HEK293T (cell line): Measurements from ENCODE around the gene ACVR2B.

Experiments used
- BHLHE40 ChIP-seq: fragments of 450-650 bp; IDR thresholded peaks from 2 replicates; pipeline ENCODE4 v1.6.1; 2016; ENCODE audit warnings: mild to moderate bottlenecking, moderate library complexity, borderline replicate concordance
- CTBP1 ChIP-seq: fragments of 450-650 bp; IDR thresholded peaks from 2 replicates; pipeline ENCODE4 v1.6.1; 2016; ENCODE audit warnings: borderline replicate concordance
- ELF4 ChIP-seq: fragments of 450-650 bp; IDR thresholded peaks from 2 replicates; pipeline ENCODE4 v1.6.1; 2017; ENCODE audit warnings: antibody characterized with exemption
- FOXA1 ChIP-seq: fragments of 450-650 bp; IDR thresholded peaks from 2 replicates; pipeline ENCODE4 v1.6.1; 2016; ENCODE audit warnings: mild to moderate bottlenecking
- FOXK2 ChIP-seq: fragments of 450-650 bp; IDR thresholded peaks from 2 replicates; pipeline ENCODE4 v1.6.1; 2016; ENCODE audit warnings: mild to moderate bottlenecking
- FOXM1 ChIP-seq: fragments of 450-650 bp; IDR thresholded peaks from 2 replicates; pipeline ENCODE4 v1.6.1; 2017; ENCODE audit warnings: mild to moderate bottlenecking, borderline replicate concordance
- HDGF ChIP-seq: fragments of 450-650 bp; IDR thresholded peaks from 2 replicates; pipeline ENCODE4 v1.6.1; 2017; ENCODE audit warnings: antibody characterized with exemption, borderline replicate concordance
- SP1 ChIP-seq: fragments of 450-650 bp; IDR thresholded peaks from 2 replicates; pipeline ENCODE4 v1.6.1; 2017
- SUZ12 ChIP-seq: fragments of 450-650 bp; IDR thresholded peaks from 2 replicates; pipeline ENCODE4 v1.6.1; 2016; ENCODE audit warnings: mild to moderate bottlenecking
- TARDBP ChIP-seq: fragments of 450-650 bp; IDR thresholded peaks from 2 replicates; pipeline ENCODE4 v1.6.1; 2016
- ZNF384 ChIP-seq: fragments of 450-650 bp; IDR thresholded peaks from 2 replicates; pipeline ENCODE4 v1.6.1; 2016
- TF ChIP-seq, protein P1 (sequence below): fragments of 450-650 bp; IDR thresholded peaks from 2 replicates; pipeline ENCODE4 v1.6.1; 2016

DNA sequence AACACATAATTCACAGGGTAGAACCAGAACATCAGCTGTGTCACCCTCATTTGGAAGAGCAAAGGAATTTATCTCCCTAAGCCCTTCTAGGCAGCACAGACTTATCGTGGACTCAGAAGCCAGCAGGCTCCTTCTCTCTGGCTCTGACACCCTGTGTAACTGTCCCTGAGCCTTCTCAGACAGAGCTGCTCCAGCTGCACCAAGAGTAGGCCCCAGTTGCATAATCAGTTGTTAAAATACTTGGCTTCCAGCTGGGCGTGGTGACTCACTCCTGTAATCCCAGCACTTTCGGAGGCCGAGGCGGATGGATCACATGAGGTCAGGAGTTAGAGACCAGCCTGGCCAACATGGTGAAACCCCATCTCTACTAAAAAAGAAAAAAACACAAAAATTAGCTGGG lies 49.4 kb upstream of the ACVR2B start:
- TF ChIP-seq FOXM1: no peak
- TF ChIP-seq FOXA1: no peak
- no peak for TF ChIP-seq FOXK2
- no peak for TF ChIP-seq CTBP1
- no peak for TF ChIP-seq BHLHE40
- TF ChIP-seq ZNF384: no peak
- no peak for TF ChIP-seq SUZ12
- TF ChIP-seq, protein P1, sequence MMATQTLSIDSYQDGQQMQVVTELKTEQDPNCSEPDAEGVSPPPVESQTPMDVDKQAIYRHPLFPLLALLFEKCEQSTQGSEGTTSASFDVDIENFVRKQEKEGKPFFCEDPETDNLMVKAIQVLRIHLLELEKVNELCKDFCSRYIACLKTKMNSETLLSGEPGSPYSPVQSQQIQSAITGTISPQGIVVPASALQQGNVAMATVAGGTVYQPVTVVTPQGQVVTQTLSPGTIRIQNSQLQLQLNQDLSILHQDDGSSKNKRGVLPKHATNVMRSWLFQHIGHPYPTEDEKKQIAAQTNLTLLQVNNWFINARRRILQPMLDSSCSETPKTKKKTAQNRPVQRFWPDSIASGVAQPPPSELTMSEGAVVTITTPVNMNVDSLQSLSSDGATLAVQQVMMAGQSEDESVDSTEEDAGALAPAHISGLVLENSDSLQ: no peak
- TF ChIP-seq HDGF: no peak
- no peak for TF ChIP-seq SP1
- TF ChIP-seq ELF4: no peak
- no peak for TF ChIP-seq TARDBP
